OCI-LY1 (cell line): Measurements from ENCODE around the gene DCBLD2.

Source experiments
- CTCF ChIP-seq: fragments of 200-600 bp; sonication (generic), shearing (Covaris generic); IDR thresholded peaks from 2 replicates; pipeline ENCODE4 v1.5.1; 2017; ENCODE audit warnings: mild to moderate bottlenecking, antibody characterized with exemption, low read length, moderate library complexity, mixed read lengths
- EZH2 ChIP-seq: fragments of 200-600 bp; sonication (generic), shearing (Covaris generic); IDR thresholded peaks from 2 replicates; pipeline ENCODE4 v1.8.0; 2017; ENCODE audit warnings: borderline replicate concordance, mixed run types, mild to moderate bottlenecking, antibody characterized with exemption, low read length, moderate library complexity, mixed read lengths

GRCh38 chr3:98791341-98792325 lies 109.9 kb downstream of the DCBLD2 start:
- no peak for TF ChIP-seq EZH2
- TF ChIP-seq CTCF: no peak
